Testis (tissue), 2 donors: Measurements from ENCODE around the gene TTC27.

Experiments used
- POLR2A ChIP-seq: fragments of 450-650 bp; IDR thresholded peaks from one replicate; pipeline ENCODE4 v1.6.1; 2017; ENCODE audit warnings: antibody characterized with exemption, mild to moderate bottlenecking, moderate library complexity
- TF ChIP-seq, protein P1 (sequence below), 3 experiments: fragments of 450-650 bp in 2 of 3; fragments of 200-600 bp in 1 of 3; sonication (generic) in 1 of 3; IDR thresholded peaks; one replicate each; pipeline ENCODE4 v1.5.1; 2016 to 2019; ENCODE audit warnings: antibody characterized with exemption in 3 of 3, mild to moderate bottlenecking in 2 of 3, moderate library complexity in 1 of 3

- no peak for TF ChIP-seq POLR2A
- TF ChIP-seq, protein P1, sequence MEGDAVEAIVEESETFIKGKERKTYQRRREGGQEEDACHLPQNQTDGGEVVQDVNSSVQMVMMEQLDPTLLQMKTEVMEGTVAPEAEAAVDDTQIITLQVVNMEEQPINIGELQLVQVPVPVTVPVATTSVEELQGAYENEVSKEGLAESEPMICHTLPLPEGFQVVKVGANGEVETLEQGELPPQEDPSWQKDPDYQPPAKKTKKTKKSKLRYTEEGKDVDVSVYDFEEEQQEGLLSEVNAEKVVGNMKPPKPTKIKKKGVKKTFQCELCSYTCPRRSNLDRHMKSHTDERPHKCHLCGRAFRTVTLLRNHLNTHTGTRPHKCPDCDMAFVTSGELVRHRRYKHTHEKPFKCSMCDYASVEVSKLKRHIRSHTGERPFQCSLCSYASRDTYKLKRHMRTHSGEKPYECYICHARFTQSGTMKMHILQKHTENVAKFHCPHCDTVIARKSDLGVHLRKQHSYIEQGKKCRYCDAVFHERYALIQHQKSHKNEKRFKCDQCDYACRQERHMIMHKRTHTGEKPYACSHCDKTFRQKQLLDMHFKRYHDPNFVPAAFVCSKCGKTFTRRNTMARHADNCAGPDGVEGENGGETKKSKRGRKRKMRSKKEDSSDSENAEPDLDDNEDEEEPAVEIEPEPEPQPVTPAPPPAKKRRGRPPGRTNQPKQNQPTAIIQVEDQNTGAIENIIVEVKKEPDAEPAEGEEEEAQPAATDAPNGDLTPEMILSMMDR (IDR thresholded peaks at IDR 0.05), result no peak
These were observed 216.4 kb downstream of the TTC27 start for GRCh38 chr2:32844253-32844652.
